ENCODE measurements around the gene DNM2. TPM values are rescaled to one million over a fixed set of nuclear protein-coding genes. Genes with fewer than 3 reads are reported as not detected.

DNM2 gene
- total RNA-seq, 1 experiment from 2014 or later = 188 TPM

- TF ChIP-seq CTCF (conservative IDR thresholded peaks at IDR 0.05) (peak; percentile 86), EZH2 (IDR thresholded peaks at IDR 0.05; ENCODE audit: low read depth) (no peak)
- Histone ChIP-seq H2AFZ (no peak overlapping the region), H3K4me1 (replicated peaks; ENCODE audit: insufficient read depth) (peaks cover 14% of the 10 kb centered on the region), H3K79me2 (ENCODE audit: low read depth) (peaks cover 14% of the 10 kb centered on the region), H3K9me2 (ENCODE audit: insufficient read depth) (no peaks in the 10 kb centered on the region), H3K9me3 (ENCODE audit: insufficient read depth, low read depth) (no peaks in the 10 kb centered on the region), H3F3A (ENCODE audit: insufficient read depth, low read depth) (peaks cover 26% of the 10 kb centered on the region), H3K4me3 (peak overlapping the region; percentile 100; the same call in 1 of the 2 replicates), H3K27ac (no peak overlapping the region), H3K27me3 (ENCODE audit: insufficient read depth, low read depth) (0 out of 2 replicates have a peak, but pooled peaks cover 14% of the 10 kb centered on the region), H3K36me3 (ENCODE audit: low read depth) (no peaks in the 10 kb centered on the region), H4K20me1 (ENCODE audit: insufficient read depth) (peaks cover 5% of the 10 kb centered on the region), H3K4me2 (peak overlapping the region; percentile 99)
- POLR2A ChIA-PET (ENCODE audit: unreplicated experiment) = interaction anchor here (0.6 kb wide), 2 partner anchors 122 to 300 kb away, joined by 3 to 7 read pairs; no protein-coding TSS in a partner anchor
- no TSS peak for BruUV-seq (replicated peaks)
- peak; percentile 55 to 62 for DNase-seq
- intact Hi-C loops (cut with micrococcal nuclease; ENCODE audit: unreplicated experiment) = loop anchor here (1.0 to 5.0 kb wide), 4 partner anchors 118 to 295 kb away; no protein-coding TSS in a partner anchor
- CTCF ChIA-PET = interaction anchor here (0.6 to 1.7 kb wide), 8 partner anchors 68 to 292 kb away, joined by 3 to 7 read pairs (median 4); no protein-coding TSS in a partner anchor
These were observed 18.1 kb upstream of the DNM2 start for GRCh38 chr19:10699650-10700335.

DNA sequence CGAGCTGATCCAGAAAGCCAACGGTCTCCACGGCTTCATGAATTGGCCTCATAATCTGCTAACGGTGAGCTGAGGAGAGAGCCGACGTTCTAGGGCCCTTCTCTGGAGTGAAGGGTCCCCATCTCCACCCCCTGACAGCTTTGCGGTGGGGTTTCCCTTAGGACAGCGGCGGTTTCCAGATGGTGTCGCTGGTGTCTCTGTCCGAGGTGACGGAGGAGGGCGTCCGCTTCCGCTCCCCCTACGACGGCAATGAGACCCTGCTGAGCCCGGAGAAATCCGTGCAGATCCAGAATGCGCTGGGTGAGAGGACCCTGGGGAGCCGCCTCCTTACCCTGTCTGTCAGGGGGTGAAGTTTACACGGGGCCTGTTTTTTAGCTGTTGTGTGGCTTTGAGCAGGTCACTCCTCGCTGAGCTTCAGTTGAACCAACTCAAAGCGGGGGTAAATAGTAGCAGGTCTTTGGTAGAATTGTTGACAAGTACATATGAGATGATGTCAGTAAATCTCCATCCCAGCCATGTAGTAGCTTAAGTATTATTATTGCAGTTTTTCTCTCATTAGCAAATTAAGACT lies 15.8 kb upstream of the DNM2 start:
- BruUV-seq (replicated peaks) = TSS peak; percentile 43
- Histone ChIP-seq H3K9me3 (ENCODE audit: insufficient read depth, low read depth) (no peaks in the 10 kb centered on the region), H3K36me3 (ENCODE audit: low read depth) (no peaks in the 10 kb centered on the region), H3K27ac (no peak overlapping the region), H2AFZ (peak overlapping the region; percentile 100), H3K4me2 (peak overlapping the region; percentile 99), H3K79me2 (ENCODE audit: low read depth) (peaks cover 14% of the 10 kb centered on the region), H3K4me1 (replicated peaks; ENCODE audit: insufficient read depth) (peaks cover 14% of the 10 kb centered on the region), H3K27me3 (ENCODE audit: insufficient read depth, low read depth) (0 out of 2 replicates have a peak, but pooled peaks cover 11% of the 10 kb centered on the region), H3K9me2 (ENCODE audit: insufficient read depth) (no peaks in the 10 kb centered on the region), H3F3A (ENCODE audit: insufficient read depth, low read depth) (peaks cover 16% of the 10 kb centered on the region), H3K4me3 (peak overlapping the region; percentile 100), H4K20me1 (ENCODE audit: insufficient read depth) (no peaks in the 10 kb centered on the region)
- DNase-seq = no peak
- ChIA-PET POLR2A (ENCODE audit: unreplicated experiment) (interaction anchor here (0.5 kb wide), 1 partner anchor 163 kb away, joined by 7 read pairs; no protein-coding TSS in a partner anchor), CTCF (interaction anchor here (0.6 to 1.0 kb wide), 2 partner anchors 143 to 286 kb away, joined by 3 to 11 read pairs; no protein-coding TSS in a partner anchor)
- intact Hi-C loops (cut with micrococcal nuclease; ENCODE audit: unreplicated experiment) = no loop called here
- TF ChIP-seq CTCF (conservative IDR thresholded peaks at IDR 0.05) (no peak), EZH2 (IDR thresholded peaks at IDR 0.05; ENCODE audit: low read depth) (no peak)

DNA sequence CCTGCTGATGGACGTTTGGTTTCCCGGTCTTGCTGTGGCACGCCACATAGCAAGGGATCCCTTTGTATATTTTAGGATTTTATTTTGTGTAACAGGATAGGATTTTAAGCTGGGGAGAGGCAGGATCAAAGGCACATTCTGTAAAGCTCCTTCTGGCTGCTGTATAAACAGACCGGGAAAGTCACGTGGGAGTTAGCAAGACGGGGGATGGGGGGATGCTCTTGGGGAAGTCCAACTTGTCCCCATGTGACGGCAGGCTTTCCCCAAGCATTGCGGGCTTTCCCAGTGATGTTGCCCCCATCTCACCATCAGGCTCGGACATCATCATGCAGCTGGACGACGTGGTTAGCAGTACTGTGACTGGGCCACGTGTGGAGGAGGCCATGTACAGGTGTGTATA lies 10.9 kb upstream of the DNM2 start:
- no peaks in the 10 kb centered on the region for H4K20me1 ChIP-seq (ENCODE audit: insufficient read depth)
- no peak for DNase-seq
- BruUV-seq (replicated peaks) = no TSS peak
- H3K9me2 ChIP-seq (ENCODE audit: insufficient read depth) = no peaks in the 10 kb centered on the region
- H3K79me2 ChIP-seq (ENCODE audit: low read depth) = peaks cover 7% of the 10 kb centered on the region
- no peak overlapping the region for H3K27ac ChIP-seq
- H3K36me3 ChIP-seq (ENCODE audit: low read depth) = 0 out of 2 replicates have a peak, but pooled peaks cover 5% of the 10 kb centered on the region
- H3K9me3 ChIP-seq (ENCODE audit: insufficient read depth, low read depth) = no peaks in the 10 kb centered on the region
- H2AFZ ChIP-seq = no peak overlapping the region
- H3F3A ChIP-seq (ENCODE audit: insufficient read depth, low read depth) = peaks cover 8% of the 10 kb centered on the region; the same call in 1 of the 2 replicates
- peaks cover 4% of the 10 kb centered on the region for H3K4me1 ChIP-seq (replicated peaks; ENCODE audit: insufficient read depth)
- ChIA-PET POLR2A (ENCODE audit: unreplicated experiment) (no interaction called here), CTCF (interaction anchor here (0.6 kb wide), 1 partner anchor 11 kb away, joined by 15 read pairs; the partner anchor contains the start of gene DNM2)
- H3K4me3 ChIP-seq = no peak overlapping the region
- no peak for TF ChIP-seq EZH2 (IDR thresholded peaks at IDR 0.05; ENCODE audit: low read depth)
- no peak overlapping the region for H3K4me2 ChIP-seq
- intact Hi-C loops (cut with micrococcal nuclease; ENCODE audit: unreplicated experiment) = no loop called here
- no peaks in the 10 kb centered on the region for H3K27me3 ChIP-seq (ENCODE audit: insufficient read depth, low read depth)

All from PC-9 (cell line).